ENCODE measurements around the gene MAP3K8.

Gene MAP3K8

DNA sequence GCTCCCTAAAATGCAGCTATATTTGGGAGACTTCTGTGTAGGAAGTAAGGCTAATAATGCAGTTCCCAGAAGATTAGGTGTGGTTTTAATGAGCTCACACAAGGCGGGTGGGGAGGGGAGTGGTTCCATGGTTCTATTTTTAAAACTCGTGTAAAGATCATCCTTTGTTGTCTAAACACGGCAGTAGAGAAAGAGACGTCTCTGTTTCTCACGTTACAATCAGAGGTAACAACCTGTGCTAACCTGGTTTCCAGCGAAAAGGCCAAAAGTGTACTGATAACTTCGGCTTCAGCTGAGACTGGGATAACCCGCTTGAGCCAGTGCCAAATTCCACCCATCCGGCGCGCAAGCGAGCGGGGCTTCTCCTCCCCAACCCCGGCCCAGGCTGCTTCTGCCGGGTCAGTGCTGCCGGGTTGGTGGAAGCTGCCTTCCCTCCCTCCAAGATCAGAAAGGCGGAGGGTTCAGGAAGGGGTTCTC, 2.5 kb upstream of the MAP3K8 start:
- no peak for ATAC-seq
- TF ChIP-seq ZC3H10 (CRISPR knock-in tag; IDR thresholded peaks at IDR 0.05), result no peak
- no peak for TF ChIP-seq OSR1 (CRISPR knock-in tag; IDR thresholded peaks at IDR 0.05)
- no peak for TF ChIP-seq ESRRG (CRISPR knock-in tag; IDR thresholded peaks at IDR 0.05)
- no peak for TF ChIP-seq CSDC2 (CRISPR knock-in tag; IDR thresholded peaks at IDR 0.05)
- TF ChIP-seq RARB (CRISPR knock-in tag; IDR thresholded peaks at IDR 0.05), result no peak
- TF ChIP-seq, protein P1, sequence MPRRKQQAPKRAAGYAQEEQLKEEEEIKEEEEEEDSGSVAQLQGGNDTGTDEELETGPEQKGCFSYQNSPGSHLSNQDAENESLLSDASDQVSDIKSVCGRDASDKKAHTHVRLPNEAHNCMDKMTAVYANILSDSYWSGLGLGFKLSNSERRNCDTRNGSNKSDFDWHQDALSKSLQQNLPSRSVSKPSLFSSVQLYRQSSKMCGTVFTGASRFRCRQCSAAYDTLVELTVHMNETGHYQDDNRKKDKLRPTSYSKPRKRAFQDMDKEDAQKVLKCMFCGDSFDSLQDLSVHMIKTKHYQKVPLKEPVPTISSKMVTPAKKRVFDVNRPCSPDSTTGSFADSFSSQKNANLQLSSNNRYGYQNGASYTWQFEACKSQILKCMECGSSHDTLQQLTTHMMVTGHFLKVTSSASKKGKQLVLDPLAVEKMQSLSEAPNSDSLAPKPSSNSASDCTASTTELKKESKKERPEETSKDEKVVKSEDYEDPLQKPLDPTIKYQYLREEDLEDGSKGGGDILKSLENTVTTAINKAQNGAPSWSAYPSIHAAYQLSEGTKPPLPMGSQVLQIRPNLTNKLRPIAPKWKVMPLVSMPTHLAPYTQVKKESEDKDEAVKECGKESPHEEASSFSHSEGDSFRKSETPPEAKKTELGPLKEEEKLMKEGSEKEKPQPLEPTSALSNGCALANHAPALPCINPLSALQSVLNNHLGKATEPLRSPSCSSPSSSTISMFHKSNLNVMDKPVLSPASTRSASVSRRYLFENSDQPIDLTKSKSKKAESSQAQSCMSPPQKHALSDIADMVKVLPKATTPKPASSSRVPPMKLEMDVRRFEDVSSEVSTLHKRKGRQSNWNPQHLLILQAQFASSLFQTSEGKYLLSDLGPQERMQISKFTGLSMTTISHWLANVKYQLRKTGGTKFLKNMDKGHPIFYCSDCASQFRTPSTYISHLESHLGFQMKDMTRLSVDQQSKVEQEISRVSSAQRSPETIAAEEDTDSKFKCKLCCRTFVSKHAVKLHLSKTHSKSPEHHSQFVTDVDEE (CRISPR knock-in tag; IDR thresholded peaks at IDR 0.05), result no peak
- TF ChIP-seq, protein P2, sequence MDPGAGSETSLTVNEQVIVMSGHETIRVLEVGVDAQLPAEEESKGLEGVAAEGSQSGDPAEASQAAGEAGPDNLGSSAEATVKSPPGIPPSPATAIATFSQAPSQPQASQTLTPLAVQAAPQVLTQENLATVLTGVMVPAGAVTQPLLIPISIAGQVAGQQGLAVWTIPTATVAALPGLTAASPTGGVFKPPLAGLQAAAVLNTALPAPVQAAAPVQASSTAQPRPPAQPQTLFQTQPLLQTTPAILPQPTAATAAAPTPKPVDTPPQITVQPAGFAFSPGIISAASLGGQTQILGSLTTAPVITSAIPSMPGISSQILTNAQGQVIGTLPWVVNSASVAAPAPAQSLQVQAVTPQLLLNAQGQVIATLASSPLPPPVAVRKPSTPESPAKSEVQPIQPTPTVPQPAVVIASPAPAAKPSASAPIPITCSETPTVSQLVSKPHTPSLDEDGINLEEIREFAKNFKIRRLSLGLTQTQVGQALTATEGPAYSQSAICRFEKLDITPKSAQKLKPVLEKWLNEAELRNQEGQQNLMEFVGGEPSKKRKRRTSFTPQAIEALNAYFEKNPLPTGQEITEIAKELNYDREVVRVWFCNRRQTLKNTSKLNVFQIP (CRISPR knock-in tag; IDR thresholded peaks at IDR 0.05; ENCODE audit: borderline replicate concordance, low read depth), result no peak
- TF ChIP-seq PPARA (CRISPR knock-in tag; IDR thresholded peaks at IDR 0.05; ENCODE audit: borderline replicate concordance), result no peak
- TF ChIP-seq TCF4 (CRISPR knock-in tag; IDR thresholded peaks at IDR 0.05; ENCODE audit: borderline replicate concordance), result no peak
- TF ChIP-seq ZNF70 (CRISPR knock-in tag; IDR thresholded peaks at IDR 0.05), result no peak
- no peak for TF ChIP-seq ISL1 (CRISPR knock-in tag; IDR thresholded peaks at IDR 0.05)
- TF ChIP-seq ZFP30 (CRISPR knock-in tag; IDR thresholded peaks at IDR 0.05), result no peak
- TF ChIP-seq, protein P3, sequence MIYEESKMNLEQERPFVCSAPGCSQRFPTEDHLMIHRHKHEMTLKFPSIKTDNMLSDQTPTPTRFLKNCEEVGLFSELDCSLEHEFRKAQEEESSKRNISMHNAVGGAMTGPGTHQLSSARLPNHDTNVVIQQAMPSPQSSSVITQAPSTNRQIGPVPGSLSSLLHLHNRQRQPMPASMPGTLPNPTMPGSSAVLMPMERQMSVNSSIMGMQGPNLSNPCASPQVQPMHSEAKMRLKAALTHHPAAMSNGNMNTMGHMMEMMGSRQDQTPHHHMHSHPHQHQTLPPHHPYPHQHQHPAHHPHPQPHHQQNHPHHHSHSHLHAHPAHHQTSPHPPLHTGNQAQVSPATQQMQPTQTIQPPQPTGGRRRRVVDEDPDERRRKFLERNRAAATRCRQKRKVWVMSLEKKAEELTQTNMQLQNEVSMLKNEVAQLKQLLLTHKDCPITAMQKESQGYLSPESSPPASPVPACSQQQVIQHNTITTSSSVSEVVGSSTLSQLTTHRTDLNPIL (CRISPR knock-in tag; IDR thresholded peaks at IDR 0.05; ENCODE audit: low read depth), result no peak
- TF ChIP-seq GLIS3 (CRISPR knock-in tag; IDR thresholded peaks at IDR 0.05), result no peak
- TF ChIP-seq ZNF8 (CRISPR knock-in tag; IDR thresholded peaks at IDR 0.05), result no peak
- TF ChIP-seq BACH2 (CRISPR knock-in tag; IDR thresholded peaks at IDR 0.05; ENCODE audit: borderline replicate concordance), result no peak
- TF ChIP-seq ZFP3 (CRISPR knock-in tag; IDR thresholded peaks at IDR 0.05), result no peak
- no peak for TF ChIP-seq ARNTL (CRISPR knock-in tag; IDR thresholded peaks at IDR 0.05; ENCODE audit: borderline replicate concordance, low read depth)

DNA sequence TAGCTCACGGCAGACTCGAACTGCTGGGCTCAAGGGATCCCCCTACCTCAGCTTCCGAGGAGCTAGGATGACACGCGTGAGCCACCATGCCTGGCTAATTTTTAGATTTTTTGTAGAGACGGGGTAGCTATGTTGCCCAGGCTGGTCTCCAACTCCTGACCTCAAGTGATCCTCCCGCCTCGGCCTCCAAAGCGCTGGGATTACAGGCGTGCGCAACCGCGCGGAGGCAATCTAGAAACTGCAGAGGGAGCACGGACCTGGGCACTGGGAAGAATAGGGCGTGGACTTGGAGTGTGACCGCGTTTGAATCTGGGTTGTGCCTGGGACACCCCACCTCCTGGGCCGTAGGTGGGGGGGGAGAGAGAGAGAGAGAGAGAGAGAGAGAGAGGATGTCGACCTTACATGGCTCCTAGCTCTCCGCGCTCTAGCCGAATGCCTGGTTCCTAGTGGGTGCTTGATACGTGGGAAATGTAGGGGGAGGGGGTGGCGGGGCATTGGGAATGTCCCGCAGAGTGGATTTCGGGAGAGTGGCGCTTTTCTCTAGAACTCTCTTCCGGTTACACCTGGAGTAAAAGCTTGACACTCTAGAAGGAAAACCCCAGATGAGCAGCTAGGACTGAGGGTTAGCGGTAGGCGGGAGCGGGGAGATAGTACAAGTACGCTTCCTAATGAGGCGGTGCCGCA, 1.2 kb upstream of the MAP3K8 start:
- no peak for ATAC-seq
- TF ChIP-seq ISL1 (CRISPR knock-in tag; IDR thresholded peaks at IDR 0.05), result no peak
- no peak for TF ChIP-seq ARNTL (CRISPR knock-in tag; IDR thresholded peaks at IDR 0.05; ENCODE audit: borderline replicate concordance, low read depth)
- no peak for TF ChIP-seq ZFP3 (CRISPR knock-in tag; IDR thresholded peaks at IDR 0.05)
- TF ChIP-seq, protein P1 (CRISPR knock-in tag; IDR thresholded peaks at IDR 0.05), result no peak
- TF ChIP-seq SNAI2 (CRISPR knock-in tag; IDR thresholded peaks at IDR 0.05), result no peak
- TF ChIP-seq, protein P4, sequence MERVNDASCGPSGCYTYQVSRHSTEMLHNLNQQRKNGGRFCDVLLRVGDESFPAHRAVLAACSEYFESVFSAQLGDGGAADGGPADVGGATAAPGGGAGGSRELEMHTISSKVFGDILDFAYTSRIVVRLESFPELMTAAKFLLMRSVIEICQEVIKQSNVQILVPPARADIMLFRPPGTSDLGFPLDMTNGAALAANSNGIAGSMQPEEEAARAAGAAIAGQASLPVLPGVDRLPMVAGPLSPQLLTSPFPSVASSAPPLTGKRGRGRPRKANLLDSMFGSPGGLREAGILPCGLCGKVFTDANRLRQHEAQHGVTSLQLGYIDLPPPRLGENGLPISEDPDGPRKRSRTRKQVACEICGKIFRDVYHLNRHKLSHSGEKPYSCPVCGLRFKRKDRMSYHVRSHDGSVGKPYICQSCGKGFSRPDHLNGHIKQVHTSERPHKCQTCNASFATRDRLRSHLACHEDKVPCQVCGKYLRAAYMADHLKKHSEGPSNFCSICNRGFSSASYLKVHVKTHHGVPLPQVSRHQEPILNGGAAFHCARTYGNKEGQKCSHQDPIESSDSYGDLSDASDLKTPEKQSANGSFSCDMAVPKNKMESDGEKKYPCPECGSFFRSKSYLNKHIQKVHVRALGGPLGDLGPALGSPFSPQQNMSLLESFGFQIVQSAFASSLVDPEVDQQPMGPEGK (CRISPR knock-in tag; IDR thresholded peaks at IDR 0.05; ENCODE audit: borderline replicate concordance), result no peak
- TF ChIP-seq TCF4 (CRISPR knock-in tag; IDR thresholded peaks at IDR 0.05; ENCODE audit: borderline replicate concordance), result no peak
- TF ChIP-seq CSDC2 (CRISPR knock-in tag; IDR thresholded peaks at IDR 0.05), result no peak
- no peak for TF ChIP-seq ZNF8 (CRISPR knock-in tag; IDR thresholded peaks at IDR 0.05)
- TF ChIP-seq GLIS3 (CRISPR knock-in tag; IDR thresholded peaks at IDR 0.05), result no peak
- no peak for TF ChIP-seq ZFP30 (CRISPR knock-in tag; IDR thresholded peaks at IDR 0.05)
- no peak for TF ChIP-seq BACH2 (CRISPR knock-in tag; IDR thresholded peaks at IDR 0.05; ENCODE audit: borderline replicate concordance)
- TF ChIP-seq, protein P2 (CRISPR knock-in tag; IDR thresholded peaks at IDR 0.05; ENCODE audit: borderline replicate concordance, low read depth), result no peak
- TF ChIP-seq, protein P5, sequence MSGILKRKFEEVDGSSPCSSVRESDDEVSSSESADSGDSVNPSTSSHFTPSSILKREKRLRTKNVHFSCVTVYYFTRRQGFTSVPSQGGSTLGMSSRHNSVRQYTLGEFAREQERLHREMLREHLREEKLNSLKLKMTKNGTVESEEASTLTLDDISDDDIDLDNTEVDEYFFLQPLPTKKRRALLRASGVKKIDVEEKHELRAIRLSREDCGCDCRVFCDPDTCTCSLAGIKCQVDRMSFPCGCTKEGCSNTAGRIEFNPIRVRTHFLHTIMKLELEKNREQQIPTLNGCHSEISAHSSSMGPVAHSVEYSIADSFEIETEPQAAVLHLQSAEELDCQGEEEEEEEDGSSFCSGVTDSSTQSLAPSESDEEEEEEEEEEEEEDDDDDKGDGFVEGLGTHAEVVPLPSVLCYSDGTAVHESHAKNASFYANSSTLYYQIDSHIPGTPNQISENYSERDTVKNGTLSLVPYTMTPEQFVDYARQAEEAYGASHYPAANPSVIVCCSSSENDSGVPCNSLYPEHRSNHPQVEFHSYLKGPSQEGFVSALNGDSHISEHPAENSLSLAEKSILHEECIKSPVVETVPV (CRISPR knock-in tag; IDR thresholded peaks at IDR 0.05), result no peak
- no peak for TF ChIP-seq ZNF565 (CRISPR knock-in tag; conservative IDR thresholded peaks at IDR 0.05; ENCODE audit: low read depth)
- TF ChIP-seq ZNF70 (CRISPR knock-in tag; IDR thresholded peaks at IDR 0.05), result no peak
- TF ChIP-seq, protein P3 (CRISPR knock-in tag; IDR thresholded peaks at IDR 0.05; ENCODE audit: low read depth), result no peak
- TF ChIP-seq ZC3H10 (CRISPR knock-in tag; IDR thresholded peaks at IDR 0.05), result no peak

Data from SK-N-SH treated with all-trans-retinoic acid at 6 μM for 48 hours (cell line).